ENCODE measurements around the gene CDK5RAP3. TPM values are rescaled to one million over a fixed set of nuclear protein-coding genes. Genes with fewer than 3 reads are reported as not detected.

Gene CDK5RAP3
- total and polyA plus RNA-seq, 12 donors = 42.8 to 733 (median 111) TPM

GRCh38 chr17:47925678-47925988 is 45.3 kb upstream of the CDK5RAP3 start:
- WGBS, 4 donors = 86 to 92% (median 88%) methylated on average over 3 of the region's 3 CpGs
- H3K36me3 ChIP-seq (replicated peaks in 1 of 2) = peaks cover 0 to 57% of the 10 kb centered on the region in 2 donors
- H3K9me3 ChIP-seq (replicated peaks in 1 of 3) = no peaks in the 10 kb centered on the region
- intact Hi-C loops (cut with DNase I) = no loop called here
- no peak for TF ChIP-seq POLR2A (IDR thresholded peaks at IDR 0.05)
- TF ChIP-seq CTCF (IDR thresholded peaks at IDR 0.05) = no peak
- DNase-seq = no peak
- H3K27ac ChIP-seq = no peak overlapping the region
- H3K4me1 ChIP-seq (replicated peaks in 1 of 2) = peaks cover 0 to 8% of the 10 kb centered on the region in 2 donors
- no peak overlapping the region for H3K4me3 ChIP-seq
- no peaks in the 10 kb centered on the region for H3K27me3 ChIP-seq

- Histone ChIP-seq H3K27ac (no peak overlapping the region), H3K4me1 (replicated peaks in 1 of 2) (peaks cover 0 to 8% of the 10 kb centered on the region in 2 donors), H3K4me3 (no peak overlapping the region), H3K36me3 (replicated peaks in 1 of 2) (peaks cover 0 to 53% of the 10 kb centered on the region in 2 donors), H3K9me3 (replicated peaks in 1 of 3) (no peaks in the 10 kb centered on the region), H3K27me3 (no peaks in the 10 kb centered on the region)
- WGBS, 4 donors = 91 to 95% (median 93%) methylated on average over 16 to 20 of the region's 20 CpGs
- TF ChIP-seq POLR2A (IDR thresholded peaks at IDR 0.05) = no peak
- TF ChIP-seq CTCF (IDR thresholded peaks at IDR 0.05) = no peak
- DNase-seq = no peak
- intact Hi-C loops (cut with DNase I) = no loop called here
These were observed 43.0 kb upstream of the CDK5RAP3 start for GRCh38 chr17:47927821-47928400.

- H3K27ac ChIP-seq = peak overlapping the region in 1 of 5 donors; percentile 1
- no peaks in the 10 kb centered on the region for H3K27me3 ChIP-seq
- peaks cover 0 to 8% of the 10 kb centered on the region in 2 donors for H3K4me1 ChIP-seq (replicated peaks in 1 of 2)
- TF ChIP-seq CTCF (IDR thresholded peaks at IDR 0.05) (no peak), POLR2A (IDR thresholded peaks at IDR 0.05) (no peak)
- peaks cover 0 to 47% of the 10 kb centered on the region in 2 donors for H3K36me3 ChIP-seq (replicated peaks in 1 of 2)
- DNase-seq = no peak
- WGBS, 4 donors = 70 to 81% (median 75%) methylated on average over 2 of the region's 2 CpGs
- no peak overlapping the region for H3K4me3 ChIP-seq
- H3K9me3 ChIP-seq (replicated peaks in 1 of 3) = no peaks in the 10 kb centered on the region
- intact Hi-C loops (cut with DNase I) = no loop called here
These were observed 42.5 kb upstream of the CDK5RAP3 start for GRCh38 chr17:47928415-47928814.

DNA sequence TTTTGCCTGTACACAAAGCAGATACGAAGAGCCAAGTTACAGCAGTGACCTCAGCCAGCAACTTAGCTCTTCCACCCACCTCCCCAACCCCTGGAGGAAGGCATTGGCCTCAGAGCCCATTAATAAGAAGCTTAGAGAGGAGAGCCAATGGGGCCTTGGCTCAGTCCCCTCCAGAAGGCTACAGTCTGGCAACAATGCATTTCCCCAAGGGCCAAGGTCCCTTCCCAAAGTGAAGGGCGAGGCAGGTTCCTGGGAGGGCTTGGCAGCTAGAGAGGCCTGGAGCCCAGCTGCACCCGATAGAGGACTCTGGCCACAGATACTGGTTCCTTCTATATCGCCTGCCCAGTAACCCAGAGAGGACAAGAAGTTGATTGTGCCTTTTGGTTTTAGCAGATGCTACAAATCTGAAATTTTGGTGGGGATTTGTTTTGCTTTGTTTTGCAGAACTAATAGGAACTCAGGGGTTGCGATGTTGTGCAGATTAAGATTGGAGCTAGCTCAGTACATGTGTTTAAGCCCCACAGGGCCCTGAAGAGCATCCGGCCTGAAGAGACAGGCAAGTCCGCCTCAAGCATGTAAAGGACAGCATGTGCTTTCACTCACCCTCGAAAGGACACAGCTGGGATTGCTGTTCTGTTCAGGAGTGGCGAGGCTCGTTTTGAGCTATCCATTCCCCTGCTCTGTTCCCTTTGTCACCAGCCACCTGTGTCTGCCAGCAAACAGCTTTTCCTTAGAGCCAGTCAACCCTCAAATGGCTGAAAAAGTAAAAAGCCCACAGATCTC is 41.5 kb upstream of the CDK5RAP3 start:
- Histone ChIP-seq H3K4me3 (no peak overlapping the region), H3K9me3 (replicated peaks in 1 of 3) (no peaks in the 10 kb centered on the region), H3K4me1 (replicated peaks in 1 of 2) (peaks cover 0 to 8% of the 10 kb centered on the region in 2 donors), H3K27ac (peak overlapping the region in 1 of 5 donors; percentile 1), H3K36me3 (replicated peaks in 1 of 2) (peaks cover 0 to 38% of the 10 kb centered on the region in 2 donors), H3K27me3 (no peaks in the 10 kb centered on the region)
- intact Hi-C loops (cut with DNase I) = no loop called here
- DNase-seq = peak in 2 of 7 donors; percentile 24 to 52
- no peak for TF ChIP-seq CTCF (IDR thresholded peaks at IDR 0.05)
- TF ChIP-seq POLR2A (IDR thresholded peaks at IDR 0.05) = no peak
- WGBS, 4 donors = 62 to 83% (median 71%) methylated on average over 9 to 10 of the region's 10 CpGs
